ENCODE results near the gene PLEK. TPM values are rescaled to one million over a fixed set of nuclear protein-coding genes. Genes with fewer than 3 reads are reported as not detected.

PLEK gene
- total RNA-seq, 1 donor from 2014 or later, result not detected

GRCh38 chr2:68333009-68333408 is 32.1 kb upstream of the PLEK start:
- Mint-ChIP-seq H3K4me1 (ENCODE audit: unreplicated experiment) (peaks cover 7% of the 10 kb centered on the region), H3K27ac (ENCODE audit: unreplicated experiment) (no peak overlapping the region), H3K9me3 (ENCODE audit: unreplicated experiment) (no peaks in the 10 kb centered on the region), H3K27me3 (ENCODE audit: unreplicated experiment) (no peaks in the 10 kb centered on the region), H3K4me3 (ENCODE audit: unreplicated experiment) (no peak overlapping the region), H3K36me3 (ENCODE audit: low read depth, unreplicated experiment) (no peaks in the 10 kb centered on the region)
- TF ChIP-seq, protein P1, sequence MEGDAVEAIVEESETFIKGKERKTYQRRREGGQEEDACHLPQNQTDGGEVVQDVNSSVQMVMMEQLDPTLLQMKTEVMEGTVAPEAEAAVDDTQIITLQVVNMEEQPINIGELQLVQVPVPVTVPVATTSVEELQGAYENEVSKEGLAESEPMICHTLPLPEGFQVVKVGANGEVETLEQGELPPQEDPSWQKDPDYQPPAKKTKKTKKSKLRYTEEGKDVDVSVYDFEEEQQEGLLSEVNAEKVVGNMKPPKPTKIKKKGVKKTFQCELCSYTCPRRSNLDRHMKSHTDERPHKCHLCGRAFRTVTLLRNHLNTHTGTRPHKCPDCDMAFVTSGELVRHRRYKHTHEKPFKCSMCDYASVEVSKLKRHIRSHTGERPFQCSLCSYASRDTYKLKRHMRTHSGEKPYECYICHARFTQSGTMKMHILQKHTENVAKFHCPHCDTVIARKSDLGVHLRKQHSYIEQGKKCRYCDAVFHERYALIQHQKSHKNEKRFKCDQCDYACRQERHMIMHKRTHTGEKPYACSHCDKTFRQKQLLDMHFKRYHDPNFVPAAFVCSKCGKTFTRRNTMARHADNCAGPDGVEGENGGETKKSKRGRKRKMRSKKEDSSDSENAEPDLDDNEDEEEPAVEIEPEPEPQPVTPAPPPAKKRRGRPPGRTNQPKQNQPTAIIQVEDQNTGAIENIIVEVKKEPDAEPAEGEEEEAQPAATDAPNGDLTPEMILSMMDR (IDR thresholded peaks at IDR 0.05; ENCODE audit: unreplicated experiment), result no peak
- no peak for DNase-seq (ENCODE audit: low spot score)

DNA sequence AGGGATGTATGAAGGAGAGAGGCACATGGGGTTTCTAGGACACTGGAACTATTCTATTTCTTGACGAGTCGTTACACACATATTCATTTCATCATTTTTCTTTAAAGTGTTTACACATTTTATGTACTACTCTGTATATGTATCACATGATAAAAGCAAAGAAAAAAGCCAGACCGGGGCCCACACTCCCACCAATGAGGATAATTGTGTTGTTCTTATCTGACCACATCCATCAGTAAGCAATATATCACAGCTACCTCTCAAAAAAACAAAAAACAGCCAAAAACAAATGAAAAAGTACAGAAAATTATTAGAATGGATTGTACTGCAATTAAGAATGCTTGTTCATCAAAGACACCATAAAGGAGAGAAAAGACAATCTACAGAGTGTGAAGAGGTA is 31.2 kb upstream of the PLEK start:
- no peaks in the 10 kb centered on the region for H3K9me3 Mint-ChIP-seq (ENCODE audit: unreplicated experiment)
- peaks cover 7% of the 10 kb centered on the region for H3K4me1 Mint-ChIP-seq (ENCODE audit: unreplicated experiment)
- H3K4me3 Mint-ChIP-seq (ENCODE audit: unreplicated experiment), result no peak overlapping the region
- DNase-seq (ENCODE audit: low spot score), result no peak
- no peaks in the 10 kb centered on the region for H3K27me3 Mint-ChIP-seq (ENCODE audit: unreplicated experiment)
- TF ChIP-seq, protein P1 (IDR thresholded peaks at IDR 0.05; ENCODE audit: unreplicated experiment), result no peak
- no peaks in the 10 kb centered on the region for H3K36me3 Mint-ChIP-seq (ENCODE audit: low read depth, unreplicated experiment)
- H3K27ac Mint-ChIP-seq (ENCODE audit: unreplicated experiment), result no peak overlapping the region

DNA sequence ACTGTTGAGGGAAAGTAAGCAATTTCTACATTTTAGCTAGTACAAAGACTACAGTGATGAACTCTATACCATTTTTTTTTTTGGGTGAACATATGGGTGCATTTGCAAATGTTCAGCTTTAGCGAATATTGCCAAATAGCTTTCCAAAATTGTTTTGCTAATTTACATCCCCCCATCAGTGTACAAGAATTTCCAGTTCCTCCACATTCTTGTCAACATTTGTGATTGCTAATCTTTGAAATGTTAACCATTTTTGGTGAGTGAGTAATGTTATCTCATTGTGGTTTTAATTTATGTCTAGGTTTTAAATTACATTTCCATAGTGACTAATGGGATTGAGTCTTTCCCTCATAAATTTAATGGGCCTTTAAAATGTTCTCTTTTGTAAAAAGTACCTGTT is 28.9 kb upstream of the PLEK start:
- Mint-ChIP-seq H3K27ac (ENCODE audit: unreplicated experiment) (no peak overlapping the region), H3K27me3 (ENCODE audit: unreplicated experiment) (no peaks in the 10 kb centered on the region), H3K9me3 (ENCODE audit: unreplicated experiment) (no peaks in the 10 kb centered on the region), H3K36me3 (ENCODE audit: low read depth, unreplicated experiment) (no peaks in the 10 kb centered on the region), H3K4me1 (ENCODE audit: unreplicated experiment) (no peaks in the 10 kb centered on the region), H3K4me3 (ENCODE audit: unreplicated experiment) (no peak overlapping the region)
- TF ChIP-seq, protein P1 (IDR thresholded peaks at IDR 0.05; ENCODE audit: unreplicated experiment), result no peak
- DNase-seq (ENCODE audit: low spot score), result no peak

GRCh38 chr2:68340226-68341061 is 24.6 kb upstream of the PLEK start:
- Mint-ChIP-seq H3K4me1 (ENCODE audit: unreplicated experiment) (no peaks in the 10 kb centered on the region), H3K27me3 (ENCODE audit: unreplicated experiment) (no peaks in the 10 kb centered on the region), H3K27ac (ENCODE audit: unreplicated experiment) (no peak overlapping the region), H3K36me3 (ENCODE audit: low read depth, unreplicated experiment) (no peaks in the 10 kb centered on the region), H3K4me3 (ENCODE audit: unreplicated experiment) (no peak overlapping the region), H3K9me3 (ENCODE audit: unreplicated experiment) (no peaks in the 10 kb centered on the region)
- no peak for DNase-seq (ENCODE audit: low spot score)
- TF ChIP-seq, protein P1 (IDR thresholded peaks at IDR 0.05; ENCODE audit: unreplicated experiment), result no peak

- H3K4me1 Mint-ChIP-seq (ENCODE audit: unreplicated experiment), result no peaks in the 10 kb centered on the region
- no peaks in the 10 kb centered on the region for H3K36me3 Mint-ChIP-seq (ENCODE audit: low read depth, unreplicated experiment)
- H3K4me3 Mint-ChIP-seq (ENCODE audit: unreplicated experiment), result no peak overlapping the region
- no peak for DNase-seq (ENCODE audit: low spot score)
- no peak overlapping the region for H3K27ac Mint-ChIP-seq (ENCODE audit: unreplicated experiment)
- no peaks in the 10 kb centered on the region for H3K9me3 Mint-ChIP-seq (ENCODE audit: unreplicated experiment)
- H3K27me3 Mint-ChIP-seq (ENCODE audit: unreplicated experiment), result no peaks in the 10 kb centered on the region
- TF ChIP-seq, protein P1 (IDR thresholded peaks at IDR 0.05; ENCODE audit: unreplicated experiment), result no peak
These were observed 24.1 kb upstream of the PLEK start for GRCh38 chr2:68341062-68341329.

All from endothelial cell (in vitro differentiated cells).